ENCODE measurements around the gene TFIP11.

DNA sequence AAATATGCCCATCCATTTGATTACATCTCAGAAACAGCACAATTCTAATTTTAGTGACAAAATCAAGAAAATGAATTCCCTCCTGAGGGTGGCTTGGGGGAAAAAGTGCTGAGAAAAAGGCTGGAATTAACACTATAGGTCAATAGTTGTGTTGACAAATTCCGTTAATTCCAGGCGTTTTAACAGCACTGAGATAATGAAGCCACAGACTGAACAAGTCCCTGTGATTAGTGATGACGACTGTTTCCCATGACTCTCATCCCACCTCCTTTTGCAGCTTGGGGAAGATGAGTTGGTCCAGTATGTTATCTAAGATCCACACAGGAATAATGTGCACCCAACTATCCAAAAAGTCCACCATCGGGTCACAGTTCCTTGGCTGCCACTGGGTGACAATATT is 15.8 kb downstream of the TFIP11 start:
- no peak for TF ChIP-seq POLR2A (IDR thresholded peaks at IDR 0.05)
- no peak for TF ChIP-seq CTCF (IDR thresholded peaks at IDR 0.05)

Data from testis (tissue), 2 donors.